Fibroblast of mammary gland (primary cell): ENCODE data around the gene PSMC5.
"Not testable (repeated sequence)": the region's sequence is repeated elsewhere in the genome, so short reads cannot be mapped to it uniquely, and the experiment has no call there.

Source experiments
- DNase-seq: peaks from one replicate; pipeline ENCODE4 v3.0.0-alpha.2; 2010; ENCODE audit warnings: low read depth
- H3K4me3 ChIP-seq: 2 replicates; pipeline ENCODE4 v1.5.1; 2011; ENCODE audit warnings: low read depth, mild to moderate bottlenecking, low read length, moderate library complexity; ENCODE audit not compliant: control insufficient read depth
- TF ChIP-seq, protein P1 (sequence below): conservative IDR thresholded peaks from 2 replicates; pipeline ENCODE4 v1.5.1; 2011; ENCODE audit warnings: low read depth, low read length, inconsistent platforms; ENCODE audit not compliant: control insufficient read depth, insufficient read depth

The PSMC5 gene

DNA sequence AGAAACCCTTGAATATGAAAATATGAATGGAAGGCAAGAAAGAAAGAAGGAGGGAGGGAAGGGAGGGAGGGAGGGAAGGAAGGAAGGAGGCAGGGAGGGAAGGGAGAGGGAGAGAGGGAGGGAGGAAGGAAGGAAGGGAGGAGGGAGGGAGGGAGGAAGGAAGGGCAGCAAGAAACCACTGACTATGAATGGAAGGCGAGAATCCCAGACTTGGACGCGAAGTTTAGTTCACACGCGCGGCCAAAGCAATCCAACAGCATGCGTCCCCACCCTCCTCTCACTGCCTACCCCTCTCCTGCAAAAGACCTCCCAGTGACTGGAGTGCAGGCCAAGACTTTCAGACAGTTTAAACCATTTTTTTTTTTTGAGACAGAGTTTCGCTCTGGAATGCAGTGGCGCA, 23.2 kb downstream of the PSMC5 start:
- DNase-seq: no peak
- H3K4me3 ChIP-seq: no peak overlapping the region
- TF ChIP-seq, protein P1, sequence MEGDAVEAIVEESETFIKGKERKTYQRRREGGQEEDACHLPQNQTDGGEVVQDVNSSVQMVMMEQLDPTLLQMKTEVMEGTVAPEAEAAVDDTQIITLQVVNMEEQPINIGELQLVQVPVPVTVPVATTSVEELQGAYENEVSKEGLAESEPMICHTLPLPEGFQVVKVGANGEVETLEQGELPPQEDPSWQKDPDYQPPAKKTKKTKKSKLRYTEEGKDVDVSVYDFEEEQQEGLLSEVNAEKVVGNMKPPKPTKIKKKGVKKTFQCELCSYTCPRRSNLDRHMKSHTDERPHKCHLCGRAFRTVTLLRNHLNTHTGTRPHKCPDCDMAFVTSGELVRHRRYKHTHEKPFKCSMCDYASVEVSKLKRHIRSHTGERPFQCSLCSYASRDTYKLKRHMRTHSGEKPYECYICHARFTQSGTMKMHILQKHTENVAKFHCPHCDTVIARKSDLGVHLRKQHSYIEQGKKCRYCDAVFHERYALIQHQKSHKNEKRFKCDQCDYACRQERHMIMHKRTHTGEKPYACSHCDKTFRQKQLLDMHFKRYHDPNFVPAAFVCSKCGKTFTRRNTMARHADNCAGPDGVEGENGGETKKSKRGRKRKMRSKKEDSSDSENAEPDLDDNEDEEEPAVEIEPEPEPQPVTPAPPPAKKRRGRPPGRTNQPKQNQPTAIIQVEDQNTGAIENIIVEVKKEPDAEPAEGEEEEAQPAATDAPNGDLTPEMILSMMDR: no peak

DNA sequence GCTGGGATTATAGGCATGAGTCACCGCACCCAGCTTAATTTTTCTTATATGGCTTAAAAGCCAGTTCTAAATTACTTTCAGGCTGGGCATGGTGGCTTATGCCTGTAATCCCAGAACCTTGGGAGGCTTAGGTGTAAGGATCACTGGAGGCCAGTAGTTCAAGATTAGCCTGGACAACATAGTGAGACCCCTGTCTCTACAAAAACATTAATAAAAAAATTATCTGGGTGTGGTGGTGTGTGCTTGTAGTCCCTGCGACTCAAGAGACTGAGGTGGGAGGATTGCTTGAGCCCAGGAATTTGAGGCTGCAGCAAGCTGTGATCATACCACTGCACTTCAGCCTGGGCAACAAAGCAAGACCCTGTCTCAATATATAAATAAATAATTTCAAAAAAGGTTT, 26.0 kb downstream of the PSMC5 start:
- TF ChIP-seq, protein P1: no peak
- H3K4me3 ChIP-seq: no peak overlapping the region
- DNase-seq: no peak

DNA sequence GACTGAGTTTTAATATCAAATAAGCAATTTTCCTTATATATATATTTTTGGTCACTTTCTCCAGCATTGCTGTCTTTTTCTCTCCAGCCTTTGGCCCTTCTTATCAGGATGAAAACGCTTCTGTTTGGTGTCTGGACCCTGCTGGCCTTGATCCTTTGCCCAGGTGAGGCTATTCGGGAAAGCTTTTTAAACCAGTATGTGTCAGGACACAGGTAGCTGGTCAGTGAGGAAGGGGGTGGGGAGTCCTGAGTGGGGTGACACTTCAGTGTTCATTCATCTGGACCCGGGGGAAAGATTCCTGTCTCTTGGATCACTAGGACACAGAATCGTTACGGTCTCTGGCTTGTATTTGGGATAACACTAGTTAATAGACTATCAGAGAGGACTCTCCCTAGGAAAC, 27.5 kb downstream of the PSMC5 start:
- no peak for DNase-seq
- no peak overlapping the region for H3K4me3 ChIP-seq
- TF ChIP-seq, protein P1: no peak

DNA sequence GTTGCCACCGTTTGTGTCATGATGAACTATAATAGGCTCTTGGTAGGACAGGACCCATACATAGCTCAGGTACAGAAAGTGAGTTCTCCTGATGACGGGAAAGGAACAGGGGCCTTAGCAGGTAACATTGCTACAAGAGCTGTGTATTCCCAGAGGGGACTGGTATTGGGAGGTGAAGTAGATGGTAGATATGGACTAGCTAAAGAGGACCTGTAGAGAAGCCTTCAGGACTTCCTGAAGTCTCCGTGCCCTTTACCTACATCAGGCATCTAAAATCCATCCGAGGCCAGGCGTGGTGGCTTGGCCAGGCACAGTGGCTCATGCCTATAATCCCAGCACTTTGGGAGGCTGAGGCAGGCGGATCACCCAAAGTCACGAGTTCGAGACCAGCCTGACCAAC, 28.0 kb downstream of the PSMC5 start:
- H3K4me3 ChIP-seq: no peak overlapping the region
- no peak for DNase-seq
- TF ChIP-seq, protein P1: no peak

DNA sequence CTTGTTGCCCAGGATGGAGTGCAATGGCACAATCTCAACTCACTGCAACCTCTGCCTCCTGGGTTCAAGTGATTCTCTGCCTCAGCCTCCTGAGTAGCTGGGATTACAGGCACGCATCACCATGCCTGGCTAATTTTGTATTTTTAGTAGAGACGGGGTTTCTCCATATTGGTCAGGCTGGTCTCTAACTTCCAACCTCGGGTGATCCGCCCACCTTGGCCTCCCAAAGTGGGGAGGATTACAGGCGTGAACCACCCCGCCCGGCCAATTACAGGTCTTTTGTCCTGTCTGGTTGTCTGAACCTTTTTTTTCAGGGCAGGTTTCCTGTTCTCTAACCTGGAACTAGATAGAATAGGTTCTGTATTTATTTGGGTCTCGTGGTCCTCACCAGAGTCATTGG, 29.2 kb downstream of the PSMC5 start:
- not testable (repeated sequence) for H3K4me3 ChIP-seq, DNase-seq

DNA sequence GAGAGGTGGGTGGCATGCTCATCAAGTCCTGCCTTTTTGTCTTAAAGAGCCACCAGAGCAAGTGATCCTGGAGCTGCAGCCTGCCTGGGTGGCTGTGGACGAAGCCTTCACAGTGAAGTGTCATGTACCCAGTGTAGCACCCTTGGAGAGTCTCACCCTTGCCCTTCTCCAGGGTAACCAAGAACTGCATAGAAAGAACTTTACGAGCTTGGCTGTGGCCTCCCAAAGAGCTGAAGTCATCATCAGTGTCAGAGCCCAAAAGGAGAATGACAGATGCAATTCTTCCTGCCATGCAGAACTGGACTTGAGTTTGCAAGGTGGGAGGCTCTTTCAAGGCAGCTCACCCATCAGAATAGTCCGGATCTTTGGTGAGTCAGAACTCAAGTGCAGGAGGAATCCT, 32.0 kb downstream of the PSMC5 start:
- no peak for DNase-seq
- TF ChIP-seq, protein P1: no peak

DNA sequence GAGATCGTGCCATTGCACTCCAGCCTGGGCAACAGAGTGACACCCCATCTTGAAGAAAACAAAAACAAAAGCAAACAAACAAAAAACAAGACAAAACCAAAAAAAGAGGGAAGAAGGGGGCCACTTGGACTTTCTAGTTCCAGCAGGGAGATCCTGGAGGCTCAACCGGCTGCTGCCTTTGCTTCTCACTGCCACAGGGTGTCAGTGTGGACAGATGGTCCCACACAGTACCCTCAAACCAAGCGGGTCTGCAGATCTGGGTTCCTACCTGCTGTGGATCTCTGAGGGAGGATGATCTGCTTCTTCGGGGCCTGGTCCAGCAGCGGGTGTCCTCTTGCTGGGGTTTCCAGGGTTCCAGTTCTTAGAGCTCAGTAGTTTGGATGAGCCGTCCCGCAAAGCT, 39.4 kb downstream of the PSMC5 start:
- not testable (repeated sequence) for H3K4me3 ChIP-seq, DNase-seq

More for the DNA sequence above, 32.0 kb downstream of the PSMC5 start:
- no peak overlapping the region for H3K4me3 ChIP-seq

DNA sequence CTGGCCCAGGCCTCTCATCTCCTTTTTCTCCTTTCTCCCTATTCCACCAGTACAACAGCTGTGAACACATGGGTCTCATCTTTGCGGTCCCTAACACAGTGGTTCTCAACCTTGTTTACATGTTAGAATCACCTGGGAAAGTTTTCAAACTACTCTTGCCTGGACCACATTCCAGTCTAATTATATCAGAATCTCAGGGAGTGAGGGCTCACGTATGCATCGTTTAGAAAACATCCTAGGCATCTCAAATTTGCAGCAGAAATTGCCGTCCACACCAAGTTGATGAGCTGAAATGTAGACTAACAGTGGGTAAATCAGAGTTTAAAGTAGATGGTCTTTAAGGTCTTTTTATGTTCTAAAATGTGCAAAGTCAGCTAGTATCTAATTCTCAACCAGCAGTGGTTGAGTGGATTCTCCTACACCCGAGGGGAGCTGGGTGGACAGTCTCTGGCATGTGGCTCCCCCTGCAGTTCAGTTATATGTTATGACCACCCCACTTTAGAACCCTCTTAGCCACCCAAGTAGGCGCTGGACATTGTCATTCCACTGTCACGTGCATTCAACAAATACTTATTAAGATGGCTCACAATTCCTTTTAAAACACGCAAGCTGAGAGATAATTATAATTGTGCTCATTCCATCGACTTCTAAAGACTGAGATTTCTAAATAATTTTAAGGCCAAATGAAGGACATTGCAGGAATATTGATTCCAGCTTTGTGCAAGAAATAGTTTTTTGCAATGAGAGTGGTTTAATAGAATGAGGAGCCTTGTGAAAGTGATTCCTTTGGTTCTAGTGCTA, 42.5 kb downstream of the PSMC5 start:
- H3K4me3 ChIP-seq, DNase-seq: not testable (repeated sequence)
- TF ChIP-seq, protein P1: peak; percentile 10

DNA sequence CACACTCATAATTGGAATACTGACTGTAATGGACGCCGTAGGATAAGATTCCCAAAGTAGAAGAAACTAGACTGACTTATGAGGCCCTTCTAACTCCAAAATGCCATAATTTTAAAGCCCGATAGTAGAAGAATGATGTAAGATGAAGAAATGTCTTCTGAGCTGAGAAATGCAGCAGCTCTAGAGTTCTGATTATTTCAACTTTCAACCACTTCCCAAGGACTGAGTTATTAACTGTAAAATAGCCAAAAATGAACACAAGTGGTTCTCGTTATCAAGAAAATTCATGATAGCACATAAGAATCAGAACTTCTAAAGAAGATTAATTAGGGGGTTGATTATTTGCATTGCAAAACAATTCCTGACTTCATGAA, 43.0 kb downstream of the PSMC5 start:
- not testable (repeated sequence) for H3K4me3 ChIP-seq, DNase-seq

DNA sequence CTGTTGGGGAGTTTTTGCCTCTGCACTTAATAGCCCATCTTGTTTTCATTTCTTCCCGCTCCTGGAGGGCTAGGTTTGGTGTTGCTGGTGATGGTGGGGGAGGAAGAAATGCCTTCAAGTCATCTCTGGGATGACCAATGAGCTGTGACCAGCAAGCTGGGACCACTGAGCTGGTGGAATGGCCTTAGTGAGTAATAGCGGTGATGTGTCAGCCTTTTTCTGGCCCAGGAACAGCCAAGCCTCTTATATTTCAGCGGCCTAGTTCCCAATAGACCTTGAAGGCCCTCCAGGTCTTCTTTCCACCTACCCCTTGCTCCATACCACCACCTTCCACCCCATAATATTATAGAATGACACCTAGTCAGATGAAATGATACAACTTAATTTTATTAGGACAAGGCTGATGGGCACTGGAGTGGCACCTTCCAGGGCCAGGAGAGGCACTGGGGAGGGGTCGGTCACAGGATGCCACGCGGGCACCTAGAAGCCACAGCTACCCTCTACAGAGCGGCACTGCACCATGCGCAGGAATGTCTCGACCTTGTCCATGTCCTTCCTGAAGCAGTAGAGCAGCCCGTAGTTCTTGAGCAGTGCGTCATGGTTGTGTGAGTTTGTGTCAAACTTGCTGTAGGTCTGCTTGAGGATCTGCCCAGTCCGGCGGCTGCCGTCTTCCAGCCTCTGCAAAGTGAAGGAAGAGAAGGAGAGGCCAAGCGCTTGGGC, 44.6 kb downstream of the PSMC5 start:
- H3K4me3 ChIP-seq: not testable (repeated sequence)
- DNase-seq: peak; percentile 23

DNA sequence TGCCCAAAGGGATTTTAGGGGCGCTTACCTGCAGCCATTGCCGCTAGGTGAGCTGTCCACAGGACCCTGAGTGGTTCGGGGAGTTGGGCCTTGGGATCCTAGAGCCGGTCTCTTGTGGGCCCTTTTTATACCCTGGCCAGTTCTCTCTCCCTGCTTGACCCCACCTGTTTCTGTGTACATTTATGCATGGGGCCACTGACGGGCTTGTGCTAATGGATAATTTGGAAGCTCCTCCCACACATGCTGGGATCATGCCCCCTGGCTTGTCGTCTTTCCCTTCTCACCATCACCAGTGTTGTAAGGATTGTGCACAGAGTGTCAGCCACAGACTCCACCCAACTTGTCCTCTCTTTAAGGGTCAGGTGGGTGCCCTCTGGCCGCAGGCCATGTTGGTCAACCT, 46.3 kb downstream of the PSMC5 start, which contains the start of gene CSH2:
Gene CSH2, minus strand, starts transcription at position 101 of the 400 bp plus-strand sequence. Its CDS starts 63 bp downstream, at position 38.
- DNase-seq, H3K4me3 ChIP-seq: not testable (repeated sequence)
